Keratinocyte (primary cell): Measurements from ENCODE around the gene NQO2.

Experiments
- CTCF ChIP-seq, 3 experiments: IDR thresholded peaks in 1 of 3; conservative IDR thresholded peaks in 1 of 3; optimal IDR thresholded peaks in 1 of 3; 2 replicates in 2 of 3; 3 replicates in 1 of 3; pipeline versions ENCODE3 to v1.5.1; 2011; ENCODE audit warnings: low read length in 3 of 3, mild to moderate bottlenecking in 3 of 3, moderate library complexity in 2 of 3, control low read depth in 1 of 3, inconsistent platforms in 1 of 3; ENCODE audit not compliant: insufficient read depth in 2 of 3; ENCODE audit errors: extremely low read depth in 1 of 3
- EZH2 ChIP-seq: IDR thresholded peaks from one replicate; pipeline ENCODE4 v1.6.1; 2012; ENCODE audit warnings: inconsistent platforms, mild to moderate bottlenecking, low read length, moderate library complexity

- TF ChIP-seq CTCF (optimal IDR thresholded peaks at IDR 0.05 in 1 of 3, IDR thresholded peaks at IDR 0.05 in 1 of 3, conservative IDR thresholded peaks at IDR 0.05 in 1 of 3; ENCODE audit: extremely low read depth in 1 of 3, insufficient read depth in 2 of 3, low read length in 3 of 3): no peak
- TF ChIP-seq EZH2: no peak
These were observed 31.8 kb upstream of the NQO2 start for GRCh38 chr6:2967936-2968335.
